ENCODE data around the gene COX7A2.

DNA sequence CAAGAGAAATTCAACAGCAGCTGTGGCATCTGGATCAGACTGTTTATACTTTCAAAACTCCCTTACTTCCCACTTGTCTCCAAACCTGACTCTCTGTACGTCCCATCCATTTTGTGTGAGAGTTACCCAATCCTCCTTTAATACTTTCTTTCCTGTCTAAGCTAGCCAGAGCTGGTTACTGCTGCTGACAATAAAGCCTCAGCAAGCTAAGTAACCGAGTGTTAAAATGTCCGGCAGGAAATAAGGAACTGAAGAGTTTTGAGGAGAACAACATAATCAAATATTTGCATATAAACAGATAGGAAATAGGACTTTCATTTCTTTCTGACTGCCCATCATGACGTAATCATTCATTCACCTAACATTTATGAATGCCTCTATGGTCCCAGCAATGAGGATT lies 29.4 kb upstream of the COX7A2 start:
- TF ChIP-seq, protein P1, sequence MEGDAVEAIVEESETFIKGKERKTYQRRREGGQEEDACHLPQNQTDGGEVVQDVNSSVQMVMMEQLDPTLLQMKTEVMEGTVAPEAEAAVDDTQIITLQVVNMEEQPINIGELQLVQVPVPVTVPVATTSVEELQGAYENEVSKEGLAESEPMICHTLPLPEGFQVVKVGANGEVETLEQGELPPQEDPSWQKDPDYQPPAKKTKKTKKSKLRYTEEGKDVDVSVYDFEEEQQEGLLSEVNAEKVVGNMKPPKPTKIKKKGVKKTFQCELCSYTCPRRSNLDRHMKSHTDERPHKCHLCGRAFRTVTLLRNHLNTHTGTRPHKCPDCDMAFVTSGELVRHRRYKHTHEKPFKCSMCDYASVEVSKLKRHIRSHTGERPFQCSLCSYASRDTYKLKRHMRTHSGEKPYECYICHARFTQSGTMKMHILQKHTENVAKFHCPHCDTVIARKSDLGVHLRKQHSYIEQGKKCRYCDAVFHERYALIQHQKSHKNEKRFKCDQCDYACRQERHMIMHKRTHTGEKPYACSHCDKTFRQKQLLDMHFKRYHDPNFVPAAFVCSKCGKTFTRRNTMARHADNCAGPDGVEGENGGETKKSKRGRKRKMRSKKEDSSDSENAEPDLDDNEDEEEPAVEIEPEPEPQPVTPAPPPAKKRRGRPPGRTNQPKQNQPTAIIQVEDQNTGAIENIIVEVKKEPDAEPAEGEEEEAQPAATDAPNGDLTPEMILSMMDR (IDR thresholded peaks at IDR 0.05): no peak
- TF ChIP-seq POLR2A (IDR thresholded peaks at IDR 0.05): no peak
